ENCODE results near the gene PLCD1. TPM values are rescaled to one million over a fixed set of nuclear protein-coding genes. Genes with fewer than 3 reads are reported as not detected.

Gene PLCD1
- total RNA-seq, 1 experiment from 2014 or later = 17.4 TPM

- DNase-seq (ENCODE audit: low read depth) = peak; percentile 68
Observed at GRCh38 chr3:37967260-37967881, 62.1 kb downstream of the PLCD1 start.

DNA sequence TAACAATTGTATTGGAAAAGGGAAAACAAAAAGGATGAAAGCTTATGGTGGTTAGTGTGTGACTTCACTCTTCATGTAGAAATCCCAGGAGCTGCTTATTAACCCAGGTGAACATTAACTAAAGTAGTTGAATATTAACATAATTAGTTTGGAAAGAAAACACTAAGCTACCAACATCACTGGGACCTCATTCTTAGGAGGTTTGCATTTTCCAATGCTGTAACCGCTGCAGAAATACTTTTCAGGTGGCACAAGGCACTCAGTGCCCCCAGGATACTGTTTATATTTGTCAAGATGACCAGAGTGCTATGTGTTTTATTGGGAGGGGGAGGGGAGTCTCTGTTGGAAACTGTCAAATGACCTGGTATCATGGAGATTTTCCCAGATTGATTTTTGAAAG lies 64.7 kb downstream of the PLCD1 start:
- no peak for DNase-seq (ENCODE audit: low read depth)

DNA sequence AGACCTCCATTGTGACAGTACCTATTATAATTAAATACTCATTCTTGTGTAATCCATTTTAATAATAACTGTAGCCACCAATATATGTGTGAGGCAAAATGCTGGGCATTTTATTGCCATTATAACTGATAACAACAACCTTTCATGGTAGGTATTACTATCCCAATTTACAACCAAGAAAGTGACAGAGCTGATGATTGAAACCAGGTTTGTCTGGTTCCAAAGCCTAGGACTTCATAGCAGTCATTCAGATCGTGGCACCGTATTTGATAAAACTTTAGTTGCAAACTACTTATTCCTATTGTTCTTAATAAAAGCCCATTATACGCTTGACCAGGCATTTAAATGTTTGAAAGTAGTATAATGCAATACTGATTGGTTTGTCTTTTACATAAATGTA lies 65.3 kb downstream of the PLCD1 start:
- DNase-seq (ENCODE audit: low read depth) = no peak

DNA sequence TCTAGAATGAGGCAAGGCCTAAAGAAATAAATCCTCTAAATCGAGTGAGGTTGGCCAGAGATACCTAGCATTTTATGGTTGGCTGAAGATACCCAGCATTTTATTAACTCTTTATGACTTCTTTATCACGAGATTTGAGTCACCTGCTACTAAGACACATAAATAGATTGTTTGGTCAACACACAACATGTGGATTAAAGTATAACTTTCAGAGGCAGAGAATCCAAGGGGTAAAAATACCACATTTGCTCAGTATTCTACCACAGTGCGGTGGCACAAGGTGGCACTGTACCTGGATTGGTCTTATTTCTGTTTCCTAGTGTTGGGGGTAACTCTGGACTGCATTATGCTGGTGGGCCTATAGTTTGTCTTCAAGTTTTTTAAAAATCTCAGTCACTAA lies 65.8 kb downstream of the PLCD1 start:
- no peak for DNase-seq (ENCODE audit: low read depth)

DNA sequence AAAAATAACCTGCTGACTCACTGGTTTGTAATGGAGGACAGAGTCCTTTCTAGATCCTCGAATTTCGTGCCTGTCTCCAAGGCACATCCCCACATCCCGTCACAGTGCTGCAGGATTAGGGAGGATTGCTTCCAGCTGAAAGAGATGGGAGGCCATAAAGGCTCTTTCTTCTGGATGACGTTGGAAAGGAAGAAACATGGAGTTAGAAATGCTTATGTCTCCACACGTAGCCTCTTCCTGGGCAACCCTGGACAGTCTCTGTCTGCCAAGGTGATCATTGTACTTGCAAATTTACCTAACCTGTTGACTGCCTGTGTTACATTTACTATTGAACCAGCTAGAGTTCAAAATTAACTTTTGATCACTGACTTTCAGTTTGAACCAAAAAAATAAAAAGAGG lies 66.4 kb downstream of the PLCD1 start:
- peak; percentile 70 for DNase-seq (ENCODE audit: low read depth)

- no peak for DNase-seq (ENCODE audit: low read depth)
Observed at GRCh38 chr3:37961622-37962431, 67.6 kb downstream of the PLCD1 start.

GRCh38 chr3:37957539-37957936 lies 71.9 kb downstream of the PLCD1 start:
- no peak for DNase-seq (ENCODE audit: low read depth)

Other genes with a start within 250 kb of the PLCD1 start
- gene CTDSPL, start 167.8 kb downstream of the PLCD1 start, total RNA-seq (2014; rRNA removed) = 25.6 and 26.5 TPM in 2 replicates
- 8.4 and 8.8 TPM in 2 replicates for gene VILL, start 38.9 kb downstream of the PLCD1 start, total RNA-seq (2014; rRNA removed)
- 0.13 TPM in 1 of 2 replicates, not detected in the other for gene DLEC1, start 9.6 kb upstream of the PLCD1 start, total RNA-seq (2014; rRNA removed)
- 16.7 and 23.4 TPM in 2 replicates for gene ACAA1, start 107.5 kb upstream of the PLCD1 start, total RNA-seq (2014; rRNA removed)
- gene MYD88, start 109.0 kb upstream of the PLCD1 start, total RNA-seq (2014; rRNA removed) = 9.3 and 11.4 TPM in 2 replicates
- gene OXSR1, start 135.9 kb upstream of the PLCD1 start, total RNA-seq (2014; rRNA removed) = 78.9 and 81.3 TPM in 2 replicates
- gene SLC22A13, start 236.2 kb upstream of the PLCD1 start, total RNA-seq (2014; rRNA removed) = 0.29 and 1.2 TPM in 2 replicates

All from LHCN-M2 (cell line).